NCI-H510A (cell line): ENCODE results near the gene NFIA.
"Not testable (repeated sequence)": the region's sequence is repeated elsewhere in the genome, so short reads cannot be mapped to it uniquely, and the experiment has no call there.

ENCODE experiments used
- DNase-seq: peaks from one replicate; lab custom pipeline; 2025; lab: John Stamatoyannopoulos, UW

NFIA gene

DNA sequence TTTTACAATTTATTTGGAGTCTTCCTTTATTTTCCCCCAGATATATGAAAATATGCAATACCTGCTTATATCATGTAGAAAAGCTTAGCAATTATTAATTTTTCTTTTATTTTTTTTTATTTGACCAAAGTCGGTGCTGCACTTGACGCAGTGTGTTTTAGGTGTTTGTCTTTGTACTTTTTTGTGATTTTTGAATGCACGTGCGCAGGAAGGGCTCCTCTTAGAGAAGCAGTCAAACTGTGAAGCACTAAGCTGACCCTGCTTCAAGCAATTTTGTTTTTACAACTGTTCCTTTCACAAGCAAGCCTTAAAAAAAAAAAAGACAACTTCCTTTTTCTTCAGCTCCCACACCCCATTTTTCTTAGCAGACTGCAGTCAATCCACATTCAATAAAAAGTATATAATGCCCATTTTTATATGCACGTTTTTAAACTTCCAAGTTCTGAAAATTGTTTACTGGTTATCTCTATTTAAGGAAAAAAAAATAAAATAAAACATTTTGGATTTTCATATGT lies 375.2 kb downstream of the NFIA start:
- no peak for DNase-seq

GRCh38 chr1:61459345-61459744 lies 377.0 kb downstream of the NFIA start:
- DNase-seq = no peak

DNA sequence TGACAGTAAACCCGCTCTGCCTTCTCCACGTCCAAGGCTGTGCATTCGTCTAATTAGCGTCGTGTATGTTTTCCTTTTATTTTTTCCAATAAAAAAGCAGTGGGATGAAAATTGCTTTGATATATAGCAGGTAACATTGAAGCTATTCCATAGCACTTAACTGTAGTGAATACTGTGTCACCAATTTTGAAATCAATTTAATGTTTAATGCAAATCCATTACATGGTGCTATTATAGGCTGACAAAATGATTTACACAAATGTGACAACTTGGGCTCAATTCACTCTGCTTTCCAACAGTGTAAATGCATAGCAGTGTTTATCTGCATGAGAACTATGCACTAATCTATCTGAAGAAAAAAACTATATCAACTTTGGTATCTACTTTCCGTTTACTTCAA lies 377.8 kb downstream of the NFIA start:
- DNase-seq = no peak

DNA sequence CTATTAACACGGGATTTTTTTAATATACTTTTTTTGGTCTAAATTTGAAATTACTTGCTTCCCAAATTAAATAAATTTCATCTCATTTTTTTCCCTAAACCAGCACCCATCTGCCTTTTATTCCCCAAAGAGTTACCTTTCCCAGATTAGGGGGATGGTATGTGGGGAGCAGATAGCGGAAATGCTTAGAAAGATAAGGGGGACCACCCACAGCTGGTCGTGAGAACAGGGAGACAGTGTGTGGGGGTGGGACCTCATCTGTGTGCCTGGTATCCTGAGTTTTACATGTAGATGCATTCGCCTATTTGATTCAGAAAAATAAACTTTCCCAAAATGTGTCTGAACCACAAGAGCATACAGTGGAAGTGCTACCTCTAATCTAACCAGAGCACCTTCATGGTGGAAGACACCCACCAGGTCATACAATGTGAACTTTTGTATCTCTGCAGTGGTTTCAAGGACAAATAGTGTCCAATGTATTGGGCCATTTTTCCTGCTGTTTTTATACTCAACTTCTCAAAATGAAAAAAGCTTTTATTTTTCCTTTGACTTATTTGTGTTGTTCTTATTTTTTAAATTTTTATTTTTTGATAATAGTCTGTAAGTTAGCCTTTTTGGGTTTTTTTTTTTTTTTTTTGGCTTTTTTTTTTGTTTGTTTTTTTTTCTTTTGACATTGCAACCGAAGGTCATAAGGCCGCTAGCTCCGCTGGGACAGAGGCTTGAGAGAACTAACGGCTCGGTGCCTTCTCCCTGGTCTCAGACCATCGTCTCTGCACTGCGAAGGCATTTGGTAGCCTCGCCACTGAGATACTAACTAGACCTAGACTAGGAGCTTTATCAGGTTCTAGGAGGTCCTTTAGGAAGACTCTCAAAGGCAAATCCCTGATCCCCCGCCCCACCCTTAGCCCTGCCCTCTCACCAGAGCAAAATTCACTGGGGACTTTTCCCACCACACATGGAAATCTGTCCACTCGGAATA lies 379.3 kb downstream of the NFIA start:
- DNase-seq = no peak

- DNase-seq = no peak
These were observed 380.3 kb downstream of the NFIA start for GRCh38 chr1:61462628-61463027.

DNA sequence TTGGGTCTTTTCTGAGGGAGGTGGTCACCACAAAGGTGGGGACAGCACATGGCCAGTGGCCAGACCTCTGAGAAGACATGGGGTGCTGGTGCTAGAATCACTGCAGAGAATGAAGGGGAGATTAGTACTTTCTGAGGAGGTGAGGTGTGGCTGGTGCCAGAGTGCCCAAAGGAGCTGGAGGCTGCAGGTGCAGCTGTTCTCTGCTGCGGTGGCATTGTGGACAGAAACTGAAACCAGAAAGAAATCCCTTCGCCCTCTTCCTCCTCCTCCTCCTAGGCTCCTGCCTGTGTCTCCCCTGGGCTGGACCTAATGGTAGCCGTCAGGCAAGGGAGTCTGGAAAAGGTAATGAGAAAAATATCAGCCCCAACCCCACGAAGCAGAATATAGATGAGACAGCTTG lies 380.9 kb downstream of the NFIA start:
- no peak for DNase-seq

GRCh38 chr1:61467836-61468235 lies 385.5 kb downstream of the NFIA start:
- DNase-seq = not testable (repeated sequence)

DNA sequence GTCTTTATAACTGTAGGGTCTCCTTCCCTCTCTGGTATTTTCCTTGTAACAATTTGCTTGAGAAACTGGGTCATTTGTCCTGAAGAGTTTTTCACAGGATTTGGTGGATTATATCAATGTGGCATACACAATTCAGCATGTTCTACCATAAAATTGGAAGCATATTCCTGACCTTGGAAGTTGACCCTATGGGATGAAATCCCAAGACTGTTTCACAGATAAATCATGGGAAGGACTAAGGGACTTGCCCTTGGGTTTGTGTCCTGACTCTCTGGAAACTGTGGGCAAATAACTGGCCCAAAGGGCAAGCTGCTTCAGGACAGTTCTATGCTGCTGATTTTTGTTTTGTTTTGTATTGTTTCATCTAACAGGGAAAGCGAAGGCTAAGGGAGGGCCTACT lies 387.0 kb downstream of the NFIA start:
- no peak for DNase-seq

DNA sequence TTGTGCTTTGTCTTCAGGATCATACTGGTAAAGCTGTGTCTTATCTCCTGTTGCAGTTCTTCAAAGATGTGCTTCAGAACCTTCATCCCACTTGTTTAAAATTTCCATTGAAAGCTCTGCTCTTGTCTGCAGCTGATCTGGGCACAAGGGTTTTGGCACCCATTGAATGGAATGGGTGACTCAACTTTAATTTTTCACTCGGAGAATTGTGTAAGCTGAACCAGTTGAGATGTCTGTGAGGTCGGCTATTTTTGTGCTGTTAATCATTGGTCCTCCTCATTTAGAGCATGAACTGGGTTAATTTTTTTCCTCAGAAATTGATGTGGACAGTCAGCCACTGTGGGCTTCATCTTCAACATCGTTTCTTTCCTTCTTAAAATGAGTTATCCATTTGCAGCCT lies 390.5 kb downstream of the NFIA start:
- DNase-seq = no peak

GRCh38 chr1:61474269-61474817 lies 392.0 kb downstream of the NFIA start:
- DNase-seq = no peak

GRCh38 chr1:61474963-61475362 lies 392.6 kb downstream of the NFIA start:
- DNase-seq = no peak

GRCh38 chr1:61477301-61477700 lies 394.9 kb downstream of the NFIA start:
- no peak for DNase-seq

DNA sequence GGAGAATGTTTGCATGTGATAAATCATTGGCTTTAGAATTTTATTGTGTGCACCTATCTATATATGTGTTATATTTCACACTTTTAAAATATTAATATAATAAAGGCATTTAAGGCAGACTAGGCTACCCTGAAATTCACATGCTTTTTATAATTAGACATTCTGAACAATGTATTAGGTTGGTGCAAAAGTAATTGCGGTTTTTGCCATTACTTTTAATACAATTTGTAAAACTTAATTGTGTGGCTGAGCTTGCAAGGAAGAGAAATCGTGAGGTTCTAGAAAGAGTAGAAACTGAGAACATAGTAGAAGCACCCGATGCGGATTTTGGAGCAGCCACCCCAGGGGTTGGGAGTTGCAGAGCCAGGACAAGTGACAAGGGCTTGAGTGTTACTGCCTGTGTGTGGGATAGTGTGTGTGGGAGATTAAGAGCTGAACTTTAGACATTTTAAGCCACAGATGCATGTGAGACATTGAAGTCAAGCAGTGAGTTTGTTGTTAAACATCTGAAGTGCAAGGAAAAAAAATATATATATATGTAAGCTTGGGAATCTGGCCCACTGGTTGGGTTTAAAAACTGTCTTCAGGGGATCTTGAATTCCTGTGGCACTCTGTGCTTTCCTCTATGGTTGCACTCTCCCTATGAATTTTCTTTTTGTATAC lies 398.0 kb downstream of the NFIA start:
- no peak for DNase-seq

- no peak for DNase-seq
These were observed 399.0 kb downstream of the NFIA start for GRCh38 chr1:61481315-61481715.

- DNase-seq = no peak
These were observed 399.9 kb downstream of the NFIA start for GRCh38 chr1:61482170-61482734.

- DNase-seq = no peak
These were observed 404.6 kb downstream of the NFIA start for GRCh38 chr1:61486783-61487536.

GRCh38 chr1:61487801-61488200 lies 405.4 kb downstream of the NFIA start:
- no peak for DNase-seq

GRCh38 chr1:61490924-61491323 lies 408.6 kb downstream of the NFIA start:
- DNase-seq = no peak

- no peak for DNase-seq
These were observed 409.1 kb downstream of the NFIA start for GRCh38 chr1:61491497-61491896.

DNA sequence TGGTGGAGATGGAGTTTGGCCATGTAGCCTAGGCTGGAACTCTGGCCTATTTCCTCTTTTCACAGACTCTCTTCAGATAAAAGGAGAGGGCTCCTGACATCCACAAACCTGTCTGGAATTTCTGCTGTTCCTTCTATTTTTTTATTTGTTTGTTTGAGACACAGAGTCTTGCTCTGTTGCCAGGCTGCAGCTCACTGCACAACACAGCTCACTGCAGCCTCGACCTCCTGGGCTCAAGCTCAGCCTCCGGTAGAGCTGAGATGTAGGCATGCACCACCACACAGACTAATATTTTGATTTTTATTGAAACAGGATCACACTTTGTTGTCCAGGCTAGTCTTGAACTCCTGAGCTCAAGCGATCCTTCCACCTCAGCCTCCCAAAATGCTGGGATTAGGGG lies 411.6 kb downstream of the NFIA start:
- DNase-seq = no peak

DNA sequence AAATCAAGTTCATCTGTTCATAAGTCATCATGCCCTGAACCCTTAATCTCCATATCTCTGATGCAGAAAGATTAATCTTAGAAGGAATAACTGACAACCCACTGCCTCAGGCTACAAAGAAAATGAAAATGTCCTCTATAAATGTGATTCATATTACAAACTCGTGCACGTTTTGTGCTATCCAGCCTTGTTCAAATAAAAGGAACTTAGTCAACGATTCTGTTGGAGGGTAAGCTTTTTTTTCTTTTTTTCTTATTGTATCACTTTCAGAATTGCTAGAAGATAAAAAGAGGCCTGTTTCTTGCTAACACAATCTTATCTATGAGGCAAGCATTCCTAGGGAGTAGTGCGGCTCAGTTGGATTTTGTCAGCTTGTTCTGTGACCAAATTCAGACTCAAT lies 414.1 kb downstream of the NFIA start:
- DNase-seq = no peak

DNA sequence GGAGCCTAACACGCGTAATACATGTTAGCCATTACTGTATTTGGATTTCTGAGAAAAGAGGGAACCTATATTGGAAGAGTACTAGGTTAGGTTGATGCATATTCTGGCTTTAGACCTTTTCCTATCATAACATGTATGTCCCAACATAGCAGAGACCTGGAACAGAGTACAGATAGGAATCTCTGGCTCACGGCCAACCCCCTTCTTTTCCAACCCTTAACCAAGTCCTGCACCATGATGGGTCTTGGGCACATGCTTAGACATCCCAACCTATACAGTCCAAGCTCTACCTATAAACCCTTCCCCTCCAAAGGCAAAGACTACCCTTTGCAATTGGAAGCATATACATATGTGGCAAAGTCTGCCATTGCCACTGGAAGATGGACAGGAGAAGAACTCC lies 414.7 kb downstream of the NFIA start:
- DNase-seq = no peak
